Activated CD8-positive, alpha-beta memory T cell treated with anti-CD3 and anti-CD28 coated beads for 1 hour (primary cell): ENCODE results near the gene FABP6.

Source experiments
- DNase-seq, 2 donors: peaks; one replicate each; pipeline ENCODE4 v3.0.0-alpha.2; 2020; ENCODE audit warnings: low read depth in 1 of 2; ENCODE audit errors: extremely low read depth in 1 of 2

Gene FABP6

DNA sequence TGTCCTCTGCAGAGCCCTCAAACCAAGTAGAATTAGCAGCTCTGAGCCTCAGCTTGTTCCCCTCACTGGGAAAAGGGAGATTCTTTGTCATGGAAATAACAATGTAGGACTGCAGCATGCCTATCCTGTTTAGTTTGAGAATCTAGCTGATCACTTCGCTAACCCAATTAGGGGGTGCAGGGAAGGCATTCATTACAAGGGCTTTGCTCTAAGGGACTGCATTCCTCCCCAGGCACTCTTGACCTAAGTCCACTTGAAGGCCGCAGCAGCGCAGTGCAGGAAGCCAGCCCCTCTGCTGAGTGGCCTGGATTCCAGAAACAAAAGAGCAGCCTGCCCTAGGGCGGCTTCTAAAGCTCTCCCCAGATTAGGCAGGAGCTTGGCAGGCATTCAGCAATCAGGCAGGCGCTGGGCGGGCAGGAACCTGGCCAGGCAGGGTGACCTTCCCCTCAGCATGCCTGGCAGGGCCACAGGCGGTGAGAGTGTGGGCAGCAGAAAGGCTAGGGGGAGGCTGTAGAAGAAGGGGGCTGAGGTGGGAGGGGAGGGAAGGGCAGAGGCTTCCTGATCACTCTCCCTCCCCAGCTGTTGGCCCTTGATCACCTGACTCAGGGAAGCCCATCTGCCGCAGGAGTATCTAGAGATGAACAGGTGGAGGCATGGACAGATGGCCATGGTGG is 58.2 kb downstream of the FABP6 start:
- DNase-seq = no peak
